K562 (cell line): ENCODE data around the gene SNX33. TPM values are rescaled to one million over a fixed set of nuclear protein-coding genes. Genes with fewer than 3 reads are reported as not detected.

ENCODE experiments used
- GATAD2B ChIP-seq: fragments of 450-650 bp; IDR thresholded peaks from 2 replicates; pipeline ENCODE4 v1.6.1; 2017; ENCODE audit warnings: mild to moderate bottlenecking, borderline replicate concordance
- GTF2F1 ChIP-seq: IDR thresholded peaks from 2 replicates; pipeline ENCODE4 v1.6.1; 2011; ENCODE audit warnings: low read depth, low read length, improper control_type of control experiment
- HCFC1 ChIP-seq: IDR thresholded peaks from 2 replicates; pipeline ENCODE4 v1.6.1; 2012; ENCODE audit warnings: low read depth, low read length, improper control_type of control experiment
- MTA3 ChIP-seq: fragments of 450-650 bp; formaldehyde crosslinking; IDR thresholded peaks from 2 replicates; pipeline ENCODE4 v1.6.1; 2017; ENCODE audit warnings: mild to moderate bottlenecking, borderline replicate concordance
- RBFOX2 ChIP-seq: fragments of 200-400 bp; formaldehyde crosslinking; IDR thresholded peaks from 2 replicates; pipeline ENCODE4 v1.6.1; 2017; ENCODE audit warnings: low read depth, mild to moderate bottlenecking, low read length, moderate library complexity
- U2AF1 ChIP-seq: fragments of 200-400 bp; formaldehyde crosslinking; optimal IDR thresholded peaks from 2 replicates; pipeline ENCODE3; 2017; ENCODE audit warnings: mild to moderate bottlenecking, low read depth, low read length, moderate library complexity
- ZFX ChIP-seq: sonication (generic); formaldehyde crosslinking; IDR thresholded peaks from 2 replicates; pipeline ENCODE4 v1.8.0; 2022; ENCODE audit warnings: mild to moderate bottlenecking, missing genetic modification reagents, moderate library complexity
- ZNF408 ChIP-seq: fragments of 250-450 bp; sonication (Bioruptor Pico); IDR thresholded peaks from 2 replicates; pipeline ENCODE4 v1.4.0; 2020; ENCODE audit warnings: low read depth, mild to moderate bottlenecking, moderate library complexity
- polyA plus RNA-seq, 8 experiments: library from polyadenylated mRNA; depleted of rRNA in 4 of 8; stranded (reverse) in 5 of 8; unstranded in 3 of 8; fragments of >200 nt; fragmentation: Nextera tagmentation in 2 of 8; fragmentation: Illumina TruSeq in 1 of 8; extraction: Ambion mirVana in 2 of 8; extraction: Trizol in 1 of 8; gene quantifications; 2 replicates each; pipeline versions ENCODE4 v1.2.1 to v1.2.3, GENCODE V29; 2011 to 2014; ENCODE audit warnings: inconsistent platforms in 1 of 8, missing spikeins in 1 of 8
- total RNA-seq, 7 experiments: library from RNA; depleted of rRNA in 6 of 7; stranded (reverse); fragments of >200 nt in 6 of 7; fragmentation: Illumina TruSeq in 2 of 7; extraction: Trizol in 2 of 7; gene quantifications; 2 replicates each; pipeline versions ENCODE4 v1.2.1 to v1.2.3, GENCODE V29; 2011 to 2021; ENCODE audit warnings: low replicate concordance in 1 of 7
- TF ChIP-seq, protein P1 (sequence below): fragments of 450-650 bp; IDR thresholded peaks from 2 replicates; pipeline ENCODE4 v1.6.1; 2018; ENCODE audit not compliant: partially characterized antibody
- TF ChIP-seq, protein P2 (sequence below): fragments of 200-800 bp; sonication (Bioruptor generic); IDR thresholded peaks from 2 replicates; pipeline ENCODE4 v1.6.1; 2016; ENCODE audit warnings: missing genetic modification characterization, missing compliant biosample characterization
- TF ChIP-seq, protein P3 (sequence below), 3 experiments: fragments of 200-800 bp in 1 of 3; sonication (Bioruptor generic) in 1 of 3; sonication (generic) in 1 of 3; formaldehyde crosslinking in 1 of 3; IDR thresholded peaks; 2 replicates each; pipeline versions ENCODE4 v1.6.1 to v1.8.0; 2016 to 2022; ENCODE audit warnings: mild to moderate bottlenecking in 2 of 3, missing compliant biosample characterization in 2 of 3, missing genetic modification characterization in 2 of 3, missing genetic modification reagents in 1 of 3

SNX33 gene
- total and polyA plus RNA-seq, 9 of the 15 experiments (the other 6 are each of a cell fraction or from before 2014, with no cell fraction given): 1.4 to 14.1 (median 8.2) TPM

- TF ChIP-seq, protein P1, sequence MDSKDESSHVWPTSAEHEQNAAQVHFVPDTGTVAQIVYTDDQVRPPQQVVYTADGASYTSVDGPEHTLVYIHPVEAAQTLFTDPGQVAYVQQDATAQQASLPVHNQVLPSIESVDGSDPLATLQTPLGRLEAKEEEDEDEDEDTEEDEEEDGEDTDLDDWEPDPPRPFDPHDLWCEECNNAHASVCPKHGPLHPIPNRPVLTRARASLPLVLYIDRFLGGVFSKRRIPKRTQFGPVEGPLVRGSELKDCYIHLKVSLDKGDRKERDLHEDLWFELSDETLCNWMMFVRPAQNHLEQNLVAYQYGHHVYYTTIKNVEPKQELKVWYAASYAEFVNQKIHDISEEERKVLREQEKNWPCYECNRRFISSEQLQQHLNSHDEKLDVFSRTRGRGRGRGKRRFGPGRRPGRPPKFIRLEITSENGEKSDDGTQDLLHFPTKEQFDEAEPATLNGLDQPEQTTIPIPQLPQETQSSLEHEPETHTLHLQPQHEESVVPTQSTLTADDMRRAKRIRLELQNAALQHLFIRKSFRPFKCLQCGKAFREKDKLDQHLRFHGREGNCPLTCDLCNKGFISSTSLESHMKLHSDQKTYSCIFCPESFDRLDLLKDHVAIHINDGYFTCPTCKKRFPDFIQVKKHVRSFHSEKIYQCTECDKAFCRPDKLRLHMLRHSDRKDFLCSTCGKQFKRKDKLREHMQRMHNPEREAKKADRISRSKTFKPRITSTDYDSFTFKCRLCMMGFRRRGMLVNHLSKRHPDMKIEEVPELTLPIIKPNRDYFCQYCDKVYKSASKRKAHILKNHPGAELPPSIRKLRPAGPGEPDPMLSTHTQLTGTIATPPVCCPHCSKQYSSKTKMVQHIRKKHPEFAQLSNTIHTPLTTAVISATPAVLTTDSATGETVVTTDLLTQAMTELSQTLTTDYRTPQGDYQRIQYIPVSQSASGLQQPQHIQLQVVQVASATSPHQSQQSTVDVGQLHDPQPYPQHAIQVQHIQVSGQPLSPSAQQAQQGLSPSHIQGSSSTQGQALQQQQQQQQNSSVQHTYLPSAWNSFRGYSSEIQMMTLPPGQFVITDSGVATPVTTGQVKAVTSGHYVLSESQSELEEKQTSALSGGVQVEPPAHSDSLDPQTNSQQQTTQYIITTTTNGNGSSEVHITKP: peak; percentile 94
- TF ChIP-seq HCFC1: peak; percentile 66
- TF ChIP-seq, protein P2, sequence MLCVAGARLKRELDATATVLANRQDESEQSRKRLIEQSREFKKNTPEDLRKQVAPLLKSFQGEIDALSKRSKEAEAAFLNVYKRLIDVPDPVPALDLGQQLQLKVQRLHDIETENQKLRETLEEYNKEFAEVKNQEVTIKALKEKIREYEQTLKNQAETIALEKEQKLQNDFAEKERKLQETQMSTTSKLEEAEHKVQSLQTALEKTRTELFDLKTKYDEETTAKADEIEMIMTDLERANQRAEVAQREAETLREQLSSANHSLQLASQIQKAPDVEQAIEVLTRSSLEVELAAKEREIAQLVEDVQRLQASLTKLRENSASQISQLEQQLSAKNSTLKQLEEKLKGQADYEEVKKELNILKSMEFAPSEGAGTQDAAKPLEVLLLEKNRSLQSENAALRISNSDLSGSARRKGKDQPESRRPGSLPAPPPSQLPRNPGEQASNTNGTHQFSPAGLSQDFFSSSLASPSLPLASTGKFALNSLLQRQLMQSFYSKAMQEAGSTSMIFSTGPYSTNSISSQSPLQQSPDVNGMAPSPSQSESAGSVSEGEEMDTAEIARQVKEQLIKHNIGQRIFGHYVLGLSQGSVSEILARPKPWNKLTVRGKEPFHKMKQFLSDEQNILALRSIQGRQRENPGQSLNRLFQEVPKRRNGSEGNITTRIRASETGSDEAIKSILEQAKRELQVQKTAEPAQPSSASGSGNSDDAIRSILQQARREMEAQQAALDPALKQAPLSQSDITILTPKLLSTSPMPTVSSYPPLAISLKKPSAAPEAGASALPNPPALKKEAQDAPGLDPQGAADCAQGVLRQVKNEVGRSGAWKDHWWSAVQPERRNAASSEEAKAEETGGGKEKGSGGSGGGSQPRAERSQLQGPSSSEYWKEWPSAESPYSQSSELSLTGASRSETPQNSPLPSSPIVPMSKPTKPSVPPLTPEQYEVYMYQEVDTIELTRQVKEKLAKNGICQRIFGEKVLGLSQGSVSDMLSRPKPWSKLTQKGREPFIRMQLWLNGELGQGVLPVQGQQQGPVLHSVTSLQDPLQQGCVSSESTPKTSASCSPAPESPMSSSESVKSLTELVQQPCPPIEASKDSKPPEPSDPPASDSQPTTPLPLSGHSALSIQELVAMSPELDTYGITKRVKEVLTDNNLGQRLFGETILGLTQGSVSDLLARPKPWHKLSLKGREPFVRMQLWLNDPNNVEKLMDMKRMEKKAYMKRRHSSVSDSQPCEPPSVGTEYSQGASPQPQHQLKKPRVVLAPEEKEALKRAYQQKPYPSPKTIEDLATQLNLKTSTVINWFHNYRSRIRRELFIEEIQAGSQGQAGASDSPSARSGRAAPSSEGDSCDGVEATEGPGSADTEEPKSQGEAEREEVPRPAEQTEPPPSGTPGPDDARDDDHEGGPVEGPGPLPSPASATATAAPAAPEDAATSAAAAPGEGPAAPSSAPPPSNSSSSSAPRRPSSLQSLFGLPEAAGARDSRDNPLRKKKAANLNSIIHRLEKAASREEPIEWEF (CRISPR knock-in tag): no peak
- no peak for TF ChIP-seq U2AF1
- TF ChIP-seq, protein P3, sequence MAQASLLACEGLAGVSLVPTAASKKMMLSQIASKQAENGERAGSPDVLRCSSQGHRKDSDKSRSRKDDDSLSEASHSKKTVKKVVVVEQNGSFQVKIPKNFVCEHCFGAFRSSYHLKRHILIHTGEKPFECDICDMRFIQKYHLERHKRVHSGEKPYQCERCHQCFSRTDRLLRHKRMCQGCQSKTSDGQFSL (CRISPR knock-in tag; IDR thresholded peaks at IDR 0.05): peak; percentile 24; the same call in 1 of the 2 replicates
- TF ChIP-seq, protein P3 (tag; IDR thresholded peaks at IDR 0.05): 0 out of 4 replicates have a peak, but pooled peaks of 1 of the 2 experiments have one; percentile 39
- peak; percentile 99; the same call in 1 of the 2 replicates for TF ChIP-seq ZNF408 (CRISPR knock-in tag)
- TF ChIP-seq GTF2F1: 0 out of 2 replicates have a peak, but pooled peaks have one; percentile 37
- peak; percentile 85; the same call in 1 of the 2 replicates for TF ChIP-seq MTA3
- peak; percentile 87 for TF ChIP-seq RBFOX2
- peak; percentile 98 for TF ChIP-seq ZFX (CRISPR knock-in tag)
- TF ChIP-seq GATAD2B: no peak
These were observed 22.0 kb upstream of the SNX33 start, which contains the start of gene SNUPN (continued) for GRCh38 chr15:75625542-75626347.
